Activated T-cell treated with anti-CD3 and anti-CD28 coated beads, Interleukin-2, amount 50 U/mL, for 72 hours (primary cell): Measurements from ENCODE around the gene RFNG. TPM values are rescaled to one million over a fixed set of nuclear protein-coding genes. Genes with fewer than 3 reads are reported as not detected.

Experiments
- ATAC-seq, 2 donors: fragments of 150-1000 bp; cut with Tn5 transposase; replicated peaks in 1 of 2; 2 replicates each; pipeline ENCODE4 v1.10.0; 2021; ENCODE audit warnings: moderate library complexity in 2 of 2, mild to moderate bottlenecking in 1 of 2
- DNase-seq, 2 donors: peaks; one replicate each; pipeline ENCODE4 v3.0.0; 2021 to 2022; ENCODE audit warnings: mixed read lengths in 1 of 2
- H3K27ac Mint-ChIP-seq: one replicate; pipeline ENCODE4 v1.8.0; 2022; ENCODE audit warnings: mild to moderate bottlenecking, moderate library complexity, mixed read lengths
- H3K27me3 Mint-ChIP-seq: one replicate; pipeline ENCODE4 v1.8.0; 2022; ENCODE audit warnings: low read depth, mixed read lengths
- H3K36me3 Mint-ChIP-seq, 2 donors: one replicate each; pipeline ENCODE4 v1.8.0; 2022; ENCODE audit warnings: mixed read lengths in 2 of 2, mild to moderate bottlenecking in 1 of 2; ENCODE audit not compliant: insufficient read depth in 2 of 2
- H3K4me1 Mint-ChIP-seq: one replicate; pipeline ENCODE4 v1.8.0; 2022; ENCODE audit warnings: low read depth, mixed read lengths
- H3K4me3 Mint-ChIP-seq, 2 donors: one replicate each; pipeline ENCODE4 v1.8.0; 2022; ENCODE audit warnings: mild to moderate bottlenecking in 2 of 2, mixed read lengths in 2 of 2, moderate library complexity in 2 of 2
- H3K9me3 Mint-ChIP-seq, 2 donors: one replicate each; pipeline ENCODE4 v1.8.0; 2022; ENCODE audit warnings: mixed read lengths in 2 of 2
- total RNA-seq, 2 donors: library from RNA; stranded (reverse); gene quantifications; one replicate each; pipeline ENCODE4 v1.2.3, GENCODE V29; 2022

Gene RFNG
- total RNA-seq, 2 donors from 2014 or later: 31.0 to 42.2 TPM

DNA sequence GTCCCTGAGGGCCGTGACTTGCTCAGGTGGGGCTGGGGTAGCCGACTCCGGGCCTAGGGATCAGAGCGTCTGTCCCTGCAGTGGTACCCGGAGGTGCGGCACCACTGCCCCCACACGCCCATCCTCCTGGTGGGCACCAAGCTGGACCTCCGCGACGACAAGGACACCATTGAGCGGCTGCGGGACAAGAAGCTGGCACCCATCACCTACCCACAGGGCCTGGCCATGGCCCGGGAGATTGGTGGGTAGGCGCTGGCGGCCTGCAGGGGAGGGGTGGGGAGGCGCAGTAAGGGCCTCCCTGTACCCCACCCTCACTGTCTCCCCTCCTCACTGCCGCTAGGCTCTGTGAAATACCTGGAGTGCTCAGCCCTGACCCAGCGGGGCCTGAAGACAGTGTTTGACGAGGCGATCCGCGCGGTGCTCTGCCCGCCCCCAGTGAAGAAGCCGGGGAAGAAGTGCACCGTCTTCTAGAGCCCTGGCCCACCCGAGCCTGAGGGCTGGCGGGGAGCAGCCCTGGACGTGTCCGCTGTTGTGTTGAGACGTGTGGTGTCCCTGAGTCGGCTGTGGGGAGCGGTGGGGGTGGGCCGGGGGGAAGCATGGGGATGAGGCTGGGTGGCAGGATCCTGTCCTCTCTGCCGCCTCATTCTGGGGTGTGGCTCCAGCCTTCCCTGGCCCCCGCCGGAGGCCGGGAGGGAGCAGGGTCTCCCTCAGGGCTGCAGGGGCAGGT lies 18.1 kb downstream of the RFNG start:
- Mint-ChIP-seq H3K27me3 (no peaks in the 10 kb centered on the region), H3K4me1 (peaks cover 17% of the 10 kb centered on the region), H3K27ac (no peak overlapping the region), H3K36me3 (no peaks in the 10 kb centered on the region), H3K4me3 (peak overlapping the region in 1 of 2 donors; percentile 75), H3K9me3 (no peaks in the 10 kb centered on the region)
- ATAC-seq: no peak
- DNase-seq: no peak

DNA sequence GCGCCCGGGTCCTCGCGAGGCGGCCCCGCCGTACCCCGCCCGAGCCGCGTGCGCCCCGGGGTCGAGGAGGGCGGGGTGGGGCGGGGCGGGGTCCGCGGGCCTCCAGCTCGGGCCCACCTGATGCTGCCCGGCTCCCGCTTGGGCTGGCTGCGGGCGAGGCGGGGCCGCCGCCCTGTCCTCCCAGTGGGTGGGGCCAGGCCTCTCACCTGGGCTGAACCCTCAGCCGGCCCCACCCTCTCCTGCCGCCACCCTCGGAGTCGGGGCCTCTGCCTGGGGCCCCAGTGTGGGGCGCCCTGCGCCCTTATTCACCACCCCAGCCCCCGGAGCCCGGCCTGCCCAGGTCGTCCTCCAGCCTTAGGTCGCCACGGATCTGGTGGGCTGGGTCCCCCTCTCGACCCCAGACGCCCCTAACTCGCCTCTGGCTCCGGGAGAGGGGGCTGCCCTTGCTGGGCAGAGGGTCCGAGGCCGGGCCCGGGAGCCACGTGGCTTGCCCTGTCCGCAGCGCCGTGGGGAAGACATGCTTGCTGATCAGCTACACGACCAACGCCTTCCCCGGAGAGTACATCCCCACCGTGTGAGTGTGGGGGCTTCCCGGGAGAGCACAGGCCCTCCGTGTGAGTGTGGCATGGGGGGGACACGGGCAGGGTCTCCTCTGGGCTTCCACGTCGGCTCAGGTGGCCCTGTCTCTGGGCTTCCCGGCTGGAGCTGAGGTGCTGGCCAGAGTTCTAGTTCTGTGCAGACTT lies 19.6 kb downstream of the RFNG start:
- no peak overlapping the region for H3K27ac Mint-ChIP-seq
- H3K4me1 Mint-ChIP-seq: peaks cover 9% of the 10 kb centered on the region
- H3K36me3 Mint-ChIP-seq: no peaks in the 10 kb centered on the region
- no peaks in the 10 kb centered on the region for H3K27me3 Mint-ChIP-seq
- no peaks in the 10 kb centered on the region for H3K9me3 Mint-ChIP-seq
- DNase-seq: peak; percentile 70 to 71
- ATAC-seq: peak; percentile 62 to 63
- peak overlapping the region; percentile 57 to 75 for H3K4me3 Mint-ChIP-seq

DNA sequence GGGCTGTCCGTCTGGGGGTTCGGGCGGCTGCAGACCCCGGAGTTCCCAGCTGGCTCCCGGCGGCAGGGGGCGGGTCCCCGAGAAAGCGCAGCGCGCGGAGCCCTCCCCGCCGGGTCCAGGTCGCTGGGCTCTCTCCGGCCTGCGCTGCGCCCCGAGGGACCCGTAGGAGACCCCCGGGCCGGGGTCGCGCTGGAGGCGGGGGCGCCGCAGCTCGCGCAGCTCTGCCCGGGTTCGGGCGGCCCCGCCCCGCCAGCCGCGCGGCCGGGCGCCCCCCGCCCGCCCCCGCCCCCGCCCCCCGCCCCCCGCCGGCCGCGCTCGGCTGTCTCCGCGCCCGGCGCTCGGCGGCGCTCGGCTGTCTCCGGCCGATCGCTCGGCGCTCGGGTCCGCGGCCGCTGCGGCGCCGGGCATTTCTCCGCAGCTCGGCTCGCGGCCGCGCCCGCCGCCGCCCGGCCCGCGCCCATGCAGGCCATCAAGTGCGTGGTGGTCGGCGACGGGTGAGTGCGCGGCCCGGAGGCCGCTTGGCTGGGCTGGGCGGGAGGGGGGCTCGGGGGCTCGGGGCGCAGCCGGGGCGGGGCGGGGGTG lies 20.2 kb downstream of the RFNG start, which contains the start of gene RAC3:
Gene RAC3, plus strand, starts transcription at position 376 of the 582 bp plus-strand sequence. Its CDS starts 84 bp downstream, at position 460.
- Mint-ChIP-seq H3K4me3 (peak within 1 kb of the TSS; percentile 95 to 97), H3K9me3 (no peaks in the 10 kb centered on the region), H3K27ac (peak within 1 kb of the TSS; percentile 85), H3K4me1 (peaks cover 9% of the 10 kb centered on the region), H3K27me3 (no peaks in the 10 kb centered on the region), H3K36me3 (peaks cover 0 to 1% of the 10 kb centered on the region in 2 donors)
- peak; percentile 40 to 52 for ATAC-seq
- peak; percentile 30 to 33 for DNase-seq

DNA sequence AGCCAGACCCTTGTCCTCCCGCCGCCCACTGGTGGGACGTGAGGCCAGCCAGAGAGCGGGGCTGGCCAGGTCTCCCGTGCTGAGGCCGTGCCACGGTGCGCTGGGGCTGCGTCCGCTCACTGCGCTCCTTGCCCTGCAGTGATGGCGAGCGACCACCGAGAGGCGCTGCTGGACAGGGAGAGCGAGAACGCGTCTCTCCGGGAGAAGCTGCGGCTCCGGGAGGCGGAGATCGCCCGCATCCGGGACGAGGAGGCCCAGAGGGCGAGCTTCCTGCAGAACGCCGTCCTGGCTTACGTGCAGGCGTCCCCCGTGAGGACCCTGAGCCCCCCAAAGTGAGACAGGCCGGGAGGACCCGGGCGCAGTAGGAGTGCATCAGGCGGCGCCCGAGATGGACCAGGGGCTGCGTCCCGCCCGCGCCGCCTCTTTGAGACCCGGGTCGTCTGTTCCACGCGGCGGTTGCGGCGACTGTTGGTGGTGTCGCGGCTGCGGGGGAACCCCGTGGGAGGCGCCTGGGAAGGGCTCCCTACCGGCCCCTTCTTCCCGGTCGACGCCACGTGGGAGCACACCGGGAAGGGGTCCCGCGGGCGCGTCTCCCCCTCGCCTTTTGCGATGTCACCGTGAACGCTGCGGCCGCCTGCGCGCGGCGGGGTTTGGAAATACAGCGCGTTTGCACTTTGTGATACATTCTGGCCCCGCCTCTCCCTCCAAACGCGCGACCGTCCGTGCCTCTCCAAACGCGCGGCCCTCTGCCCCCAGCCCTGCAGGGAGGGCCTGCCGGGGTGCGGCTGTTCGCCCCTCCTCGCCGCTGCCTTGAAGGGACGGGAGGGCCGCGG lies 20.9 kb downstream of the RFNG start:
- no peaks in the 10 kb centered on the region for H3K27me3 Mint-ChIP-seq
- H3K9me3 Mint-ChIP-seq: no peaks in the 10 kb centered on the region
- peak overlapping the region; percentile 85 for H3K27ac Mint-ChIP-seq
- peaks cover 9% of the 10 kb centered on the region for H3K4me1 Mint-ChIP-seq
- peak; percentile 73 to 74 for ATAC-seq
- peak; percentile 90 for DNase-seq
- H3K36me3 Mint-ChIP-seq: peaks cover 0 to 1% of the 10 kb centered on the region in 2 donors
- peak overlapping the region; percentile 95 to 97 for H3K4me3 Mint-ChIP-seq

DNA sequence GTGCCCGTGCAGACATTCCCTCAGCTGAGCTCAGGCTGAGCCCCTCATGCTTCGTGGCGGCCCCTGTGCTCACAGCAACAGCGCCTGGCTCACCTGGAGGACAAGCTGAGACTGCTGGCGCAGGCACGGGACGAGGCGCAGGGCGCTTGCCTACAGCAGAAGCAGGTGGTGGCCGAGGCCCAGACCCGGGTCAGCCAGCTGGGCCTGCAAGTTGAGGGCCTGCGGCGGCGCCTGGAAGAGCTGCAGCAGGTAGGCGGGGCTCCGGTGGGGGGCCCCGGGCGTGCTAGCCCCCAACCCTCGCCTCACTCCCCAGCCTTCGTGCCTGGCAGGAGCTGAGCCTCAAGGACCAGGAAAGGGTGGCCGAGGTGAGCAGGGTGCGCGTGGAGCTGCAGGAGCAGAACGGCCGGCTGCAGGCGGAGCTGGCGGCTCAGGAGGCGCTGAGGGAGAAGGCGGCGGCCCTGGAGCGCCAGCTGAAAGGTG lies 21.6 kb downstream of the RFNG start:
- peak; percentile 0 to 1 for ATAC-seq

DNA sequence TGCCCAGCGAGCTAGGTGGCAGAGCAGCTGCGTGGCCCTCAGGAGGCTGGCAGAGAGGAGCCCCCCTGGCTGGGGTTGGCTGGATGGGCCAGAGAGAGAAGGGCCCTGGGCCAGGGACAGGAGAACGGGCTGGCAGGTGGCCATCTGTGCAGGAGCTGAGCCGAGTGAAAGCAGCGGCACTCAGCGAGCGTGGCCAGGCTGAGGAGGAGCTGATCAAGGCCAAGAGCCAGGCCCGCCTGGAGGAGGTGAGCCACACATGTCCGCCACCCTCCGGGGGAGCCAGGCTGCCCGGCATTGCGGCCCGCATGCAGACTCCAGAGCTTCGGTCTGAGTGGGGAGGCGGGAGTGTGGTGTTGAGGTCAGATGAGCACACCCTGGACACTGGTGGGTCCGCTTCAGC lies 22.2 kb downstream of the RFNG start:
- Mint-ChIP-seq H3K27me3 (no peaks in the 10 kb centered on the region), H3K4me1 (peaks cover 10% of the 10 kb centered on the region), H3K27ac (no peak overlapping the region), H3K36me3 (peaks cover 0 to 1% of the 10 kb centered on the region in 2 donors), H3K9me3 (no peaks in the 10 kb centered on the region), H3K4me3 (peak overlapping the region; percentile 7 to 63)
- ATAC-seq (no peak), DNase-seq (no peak)

More for the DNA sequence above, 21.6 kb downstream of the RFNG start:
- H3K4me3 Mint-ChIP-seq: peak overlapping the region in 1 of 2 donors; percentile 97
- H3K27ac Mint-ChIP-seq: no peak overlapping the region
- peaks cover 0 to 1% of the 10 kb centered on the region in 2 donors for H3K36me3 Mint-ChIP-seq
- no peak for DNase-seq
- H3K4me1 Mint-ChIP-seq: peaks cover 9% of the 10 kb centered on the region
- H3K27me3 Mint-ChIP-seq: no peaks in the 10 kb centered on the region
- no peaks in the 10 kb centered on the region for H3K9me3 Mint-ChIP-seq

DNA sequence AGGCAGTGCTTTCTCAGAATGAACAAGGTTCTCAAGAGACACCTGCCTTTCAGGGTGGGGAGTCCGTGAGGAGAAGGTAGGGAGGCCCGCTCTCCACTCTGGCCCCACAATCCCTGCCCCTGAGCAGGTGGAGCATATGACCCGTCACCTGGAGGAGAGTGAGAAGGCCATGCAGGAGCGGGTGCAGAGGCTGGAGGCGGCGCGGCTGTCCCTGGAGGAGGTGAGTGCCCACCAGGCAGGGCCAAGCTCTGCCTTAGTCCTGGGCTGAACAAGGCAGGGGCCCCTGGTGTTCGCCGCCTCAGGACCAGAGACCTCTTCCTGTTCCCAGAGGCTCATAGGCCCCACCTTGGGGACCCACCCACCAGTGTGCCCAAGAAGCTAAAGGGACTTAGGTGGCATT lies 22.6 kb downstream of the RFNG start:
- Mint-ChIP-seq H3K36me3 (peaks cover 0 to 1% of the 10 kb centered on the region in 2 donors), H3K9me3 (no peaks in the 10 kb centered on the region), H3K4me1 (peaks cover 14% of the 10 kb centered on the region), H3K4me3 (peak overlapping the region in 1 of 2 donors; percentile 7), H3K27ac (no peak overlapping the region), H3K27me3 (no peaks in the 10 kb centered on the region)
- no peak for ATAC-seq
- no peak for DNase-seq

DNA sequence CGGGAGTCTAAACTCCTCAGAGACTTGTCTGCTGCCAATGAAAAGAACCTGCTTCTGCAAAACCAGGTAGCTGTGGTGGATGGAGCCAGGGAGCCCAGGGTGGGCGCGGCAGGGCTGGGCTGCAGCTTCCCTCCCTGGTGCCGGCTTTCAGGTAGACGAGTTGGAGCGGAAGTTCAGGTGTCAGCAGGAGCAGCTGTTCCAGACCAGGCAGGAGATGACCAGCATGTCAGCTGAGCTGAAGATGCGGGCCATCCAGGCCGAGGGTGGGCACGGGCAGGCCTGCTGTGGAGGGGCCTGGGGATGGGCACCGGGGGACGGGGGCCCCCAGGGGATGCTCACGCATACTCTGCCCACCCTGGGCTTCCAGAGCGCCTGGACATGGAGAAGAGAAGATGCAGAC lies 23.4 kb downstream of the RFNG start:
- H3K4me1 Mint-ChIP-seq: peaks cover 17% of the 10 kb centered on the region
- no peaks in the 10 kb centered on the region for H3K9me3 Mint-ChIP-seq
- no peaks in the 10 kb centered on the region for H3K27me3 Mint-ChIP-seq
- DNase-seq (no peak), ATAC-seq (no peak)
- peaks cover 0 to 1% of the 10 kb centered on the region in 2 donors for H3K36me3 Mint-ChIP-seq
- H3K4me3 Mint-ChIP-seq: no peak overlapping the region
- no peak overlapping the region for H3K27ac Mint-ChIP-seq

DNA sequence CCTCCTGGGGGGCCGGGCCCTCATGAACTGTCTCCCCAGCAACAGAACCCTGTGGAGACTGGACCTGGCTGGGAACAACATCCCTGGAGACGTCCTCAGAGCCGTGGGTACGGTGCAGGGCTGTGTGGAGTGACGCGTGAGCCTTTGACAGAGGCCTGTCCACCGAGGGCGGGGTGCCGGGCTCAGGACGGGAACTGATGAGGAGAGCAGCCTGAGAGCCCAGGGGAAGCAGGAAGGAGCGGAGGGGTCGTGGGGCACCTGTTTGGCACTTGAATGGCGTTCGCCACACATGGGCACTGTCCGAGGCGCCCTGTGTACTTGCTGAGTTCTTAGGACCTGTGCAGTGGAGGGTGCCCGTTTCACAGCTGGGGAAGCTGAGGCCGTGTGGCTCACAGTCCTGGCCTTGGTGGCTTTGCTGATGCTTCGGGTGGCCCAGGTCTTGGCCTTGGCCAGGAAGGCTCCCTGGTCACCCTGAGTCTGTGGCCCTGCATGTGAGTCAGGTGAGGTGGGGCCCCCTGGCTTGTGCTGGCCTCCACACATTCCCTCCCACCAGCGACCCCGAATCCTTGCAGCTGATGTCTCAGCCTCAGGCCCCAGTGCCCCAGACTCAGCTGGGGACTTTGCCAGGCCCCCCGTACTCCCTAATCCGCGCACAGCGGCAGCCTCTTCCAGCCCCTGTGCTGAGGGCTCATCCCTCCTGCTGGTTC lies 26.1 kb downstream of the RFNG start:
- H3K4me1 Mint-ChIP-seq: peaks cover 26% of the 10 kb centered on the region
- no peak overlapping the region for H3K27ac Mint-ChIP-seq
- no peak for DNase-seq
- H3K4me3 Mint-ChIP-seq: no peak overlapping the region
- H3K36me3 Mint-ChIP-seq: peaks cover 0 to 1% of the 10 kb centered on the region in 2 donors
- ATAC-seq: no peak
- H3K9me3 Mint-ChIP-seq: no peaks in the 10 kb centered on the region
- no peaks in the 10 kb centered on the region for H3K27me3 Mint-ChIP-seq

DNA sequence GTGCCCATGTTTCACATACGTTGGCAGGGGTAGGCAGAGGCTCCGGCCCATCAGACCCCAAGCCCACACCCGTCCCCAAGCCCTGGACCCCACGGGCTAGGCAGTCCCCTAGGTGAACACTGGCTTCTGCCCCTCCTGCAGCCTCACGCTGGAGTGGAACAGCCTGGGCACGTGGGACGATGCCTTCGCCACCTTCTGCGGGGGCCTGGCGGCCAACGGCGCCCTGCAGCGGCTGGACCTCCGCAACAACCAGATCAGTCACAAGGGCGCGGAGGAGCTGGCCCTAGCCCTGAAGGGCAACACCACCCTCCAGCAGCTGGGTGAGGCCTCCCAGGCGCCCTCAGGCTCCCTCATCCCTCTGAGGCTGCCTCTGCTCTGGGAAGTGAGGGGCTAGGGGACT lies 26.8 kb downstream of the RFNG start:
- DNase-seq: no peak
- Mint-ChIP-seq H3K27ac (no peak overlapping the region), H3K4me3 (no peak overlapping the region), H3K4me1 (peaks cover 33% of the 10 kb centered on the region), H3K9me3 (no peaks in the 10 kb centered on the region), H3K27me3 (no peaks in the 10 kb centered on the region), H3K36me3 (peaks cover 0 to 1% of the 10 kb centered on the region in 2 donors)
- no peak for ATAC-seq

DNA sequence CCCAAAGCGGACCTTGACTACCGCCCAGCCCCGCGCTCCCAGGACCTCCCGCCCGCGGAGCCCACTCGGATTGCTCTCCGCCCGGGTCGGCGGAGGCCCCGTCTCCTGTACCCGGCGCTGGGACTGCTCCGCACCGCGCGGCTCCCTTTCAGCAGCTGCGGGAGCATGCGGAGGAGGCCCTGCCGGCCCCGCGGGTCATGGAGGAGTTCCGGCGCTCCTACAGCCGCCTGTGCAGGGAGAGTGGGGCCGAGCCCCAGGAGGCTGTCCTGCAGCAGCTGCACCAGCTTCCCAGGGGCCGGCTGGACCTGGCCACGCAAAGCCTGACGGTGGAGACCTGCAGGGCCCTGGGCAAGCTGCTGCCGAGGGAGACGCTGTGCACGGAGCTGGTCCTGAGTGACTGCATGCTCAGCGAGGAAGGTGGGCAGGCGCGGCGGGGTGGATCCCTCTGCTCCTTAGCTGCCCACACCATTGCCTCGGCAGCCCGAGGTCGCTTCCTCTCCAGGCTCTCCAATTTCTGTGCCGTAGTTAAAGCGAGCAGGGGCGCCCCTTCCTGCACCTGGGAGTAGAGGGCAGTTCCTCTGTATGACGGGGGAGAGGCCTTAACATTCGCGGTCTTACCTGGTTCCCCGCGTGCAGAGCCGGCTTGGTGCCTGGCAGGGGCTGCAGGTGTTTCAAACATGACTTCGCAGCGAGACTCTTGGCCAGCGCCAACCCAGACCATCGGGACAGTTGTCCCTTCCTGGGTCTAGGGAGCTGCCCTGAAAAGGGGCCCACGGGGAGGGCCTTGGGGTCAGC lies 28.0 kb downstream of the RFNG start:
- DNase-seq (peak; percentile 33 to 38), ATAC-seq (peak in 1 of 2 donors; percentile 2)
- H3K27me3 Mint-ChIP-seq: no peaks in the 10 kb centered on the region
- peak overlapping the region; percentile 81 to 84 for H3K4me3 Mint-ChIP-seq
- peaks cover 0 to 1% of the 10 kb centered on the region in 2 donors for H3K36me3 Mint-ChIP-seq
- H3K27ac Mint-ChIP-seq: no peak overlapping the region
- no peaks in the 10 kb centered on the region for H3K9me3 Mint-ChIP-seq
- peaks cover 28% of the 10 kb centered on the region for H3K4me1 Mint-ChIP-seq
